GM12878 (cell line): ENCODE measurements around the gene HAO2. TPM values are rescaled to one million over a fixed set of nuclear protein-coding genes. Genes with fewer than 3 reads are reported as not detected.
"Not testable (repeated sequence)": the region's sequence is repeated elsewhere in the genome, so short reads cannot be mapped to it uniquely, and the experiment has no call there.

Source experiments
- ATAC-seq: fragments of 200-7000 bp; cut with Tn5 transposase; 3 replicates; pipeline ENCODE4 v1.9.1; 2020; ENCODE audit warnings: mild to moderate bottlenecking, moderate library complexity
- BruUV-seq: library from RNA; stranded (reverse); fragments of 400-500 nt; replicated peaks from 2 replicates; lab custom pipeline; 2021; lab: Mats Ljungman, UMichigan
- CTCF ChIA-PET: fragments of 300-600 bp; sonication (Branson Sonifier 250); formaldehyde crosslinking; extraction: SDS; loops from one replicate; lab custom pipeline; 2021; ENCODE audit warnings: inconsistent platforms; lab: Yijun Ruan, JAX
- POLR2A ChIA-PET: fragments of 350-600 bp; formaldehyde crosslinking; extraction: SDS; loops from one replicate; lab custom pipeline; 2021; ENCODE audit warnings: inconsistent platforms; lab: Charles Lee
- RAD21 ChIA-PET: fragments of 300-600 bp; sonication (Branson Sonifier 250); formaldehyde crosslinking; loops from one replicate; lab custom pipeline; 2023; ENCODE audit warnings: antibody characterized with exemption; ENCODE audit not compliant: unreplicated experiment; lab: Charles Lee
- SMC1A ChIA-PET: fragments of 300-600 bp; sonication (Branson Sonifier 250); formaldehyde crosslinking; loops from one replicate; lab custom pipeline; 2023; ENCODE audit not compliant: unreplicated experiment, uncharacterized antibody; lab: Charles Lee
- DNase-seq: peaks from one replicate; pipeline ENCODE4 v3.0.0-alpha.2; 2011; ENCODE audit warnings: low read depth, low spot score
- FAIRE-seq: peaks from 3 replicates; lab custom pipeline; 2011; peaks lifted over from hg19 to GRCh38; lab: Jason Lieb, UNC
- H2AFZ ChIP-seq: 2 replicates; pipeline ENCODE4 v1.6.0; 2011; ENCODE audit warnings: low read depth, low read length, control low read depth; ENCODE audit not compliant: control insufficient read depth
- H3K27ac ChIP-seq: 2 replicates; pipeline ENCODE4 v1.5.1; 2011; ENCODE audit warnings: control low read depth; ENCODE audit not compliant: control insufficient read depth, insufficient read depth
- H3K27me3 ChIP-seq, 2 experiments: replicated peaks in 1 of 2; 2 replicates each; pipeline versions ENCODE4 v1.6.0 to v1.6.1; 2011; ENCODE audit warnings: low read length in 1 of 2; ENCODE audit not compliant: control insufficient read depth in 2 of 2, insufficient read depth in 2 of 2
- H3K36me3 ChIP-seq, 2 experiments: 2 replicates each; pipeline ENCODE4 v1.5.1; 2011; ENCODE audit warnings: low read length in 1 of 2; ENCODE audit not compliant: control insufficient read depth in 2 of 2, insufficient read depth in 2 of 2
- H3K4me1 ChIP-seq: 2 replicates; pipeline ENCODE4 v1.6.1; 2011; ENCODE audit warnings: mild to moderate bottlenecking, low read length, moderate library complexity, mixed read lengths; ENCODE audit not compliant: control insufficient read depth, insufficient read depth
- H3K4me2 ChIP-seq: 2 replicates; pipeline ENCODE4 v1.6.0; 2011; ENCODE audit warnings: control low read depth; ENCODE audit not compliant: control insufficient read depth, insufficient read depth
- H3K4me3 ChIP-seq: fragments of 200-600 bp; sonication (generic); 2 replicates; pipeline ENCODE4 v1.5.1; 2016
- H3K79me2 ChIP-seq: 2 replicates; pipeline ENCODE4 v1.6.0; 2011; ENCODE audit warnings: low read length; ENCODE audit not compliant: control insufficient read depth, insufficient read depth
- H3K9ac ChIP-seq: 2 replicates; pipeline ENCODE4 v1.8.0; 2011; ENCODE audit warnings: low read length, control low read depth, mixed read lengths; ENCODE audit not compliant: control insufficient read depth, insufficient read depth
- H3K9me3 ChIP-seq: replicated peaks from 3 replicates; pipeline ENCODE4 v1.5.1; 2011; ENCODE audit warnings: mild to moderate bottlenecking, low read length; ENCODE audit not compliant: control insufficient read depth, insufficient read depth
- H4K20me1 ChIP-seq: 2 replicates; pipeline ENCODE4 v1.6.0; 2011; ENCODE audit not compliant: control insufficient read depth, insufficient read depth
- ATF7 ChIP-seq: fragments of 450-650 bp; IDR thresholded peaks from 2 replicates; pipeline ENCODE4 v1.6.1; 2016; ENCODE audit warnings: low read depth, mild to moderate bottlenecking
- IKZF1 ChIP-seq: fragments of 450-650 bp; conservative IDR thresholded peaks from 2 replicates; pipeline ENCODE4 v1.6.1; 2017; ENCODE audit warnings: antibody characterized with exemption, mild to moderate bottlenecking
- POLR2AphosphoS5 ChIP-seq: IDR thresholded peaks from 2 replicates; pipeline ENCODE4 v1.6.1; 2011; ENCODE audit warnings: mild to moderate bottlenecking, low read length, inconsistent platforms
- RFX5 ChIP-seq: IDR thresholded peaks from 2 replicates; pipeline ENCODE4 v1.6.1; 2011; ENCODE audit warnings: low read depth, low read length, improper control_type of control experiment
- ZNF217 ChIP-seq: fragments of 450-650 bp; IDR thresholded peaks from 2 replicates; pipeline ENCODE4 v1.6.1; 2017; ENCODE audit warnings: antibody characterized with exemption, mild to moderate bottlenecking
- WGBS: methylation state at CpG from one replicate; pipeline ENCODE4 v1.1.6; 2016; ENCODE audit warnings: low lambda C conversion rate; ENCODE audit not compliant: insufficient replicate concordance, insufficient coverage; ENCODE audit errors: missing lambda C conversion rate; 5-methylcytosine and 5-hydroxymethylcytosine counted together
- in situ Hi-C: fragments of 300-500 bp; cut with MboI; formaldehyde crosslinking; loops from 9 replicates; pipeline ENCODE4 v1.14.3; 2018; ENCODE audit warnings: mixed read lengths
- intact Hi-C: fragments of 100-400 bp; cut with micrococcal nuclease; formaldehyde crosslinking; loops from one replicate; pipeline ENCODE4 v1.14.2; 2022; ENCODE audit not compliant: unreplicated experiment
- polyA plus RNA-seq, 11 experiments: library from polyadenylated mRNA; depleted of rRNA in 4 of 11; unstranded in 6 of 11; stranded (reverse) in 5 of 11; fragments of >200 nt; fragmentation: Nextera tagmentation in 4 of 11; fragmentation: Illumina TruSeq in 1 of 11; extraction: Ambion mirVana in 4 of 11; extraction: Trizol in 1 of 11; gene quantifications; 1 replicate in 1 of 11; 2 replicates in 10 of 11; pipeline versions ENCODE4 v1.2.1 to v1.2.3, GENCODE V29; 2011 to 2016; ENCODE audit warnings: inconsistent platforms in 2 of 11, missing spikeins in 2 of 11, low read depth in 1 of 11
- total RNA-seq, 4 experiments: library from RNA; depleted of rRNA in 3 of 4; stranded (reverse); fragments of >200 nt in 3 of 4; fragmentation: Illumina TruSeq in 1 of 4; extraction: Trizol in 1 of 4; gene quantifications; 2 replicates each; pipeline versions ENCODE4 v1.2.1 to v1.2.3, GENCODE V29; 2013 to 2021
- TF ChIP-seq, protein P1 (sequence below): fragments of 450-650 bp; IDR thresholded peaks from 2 replicates; pipeline ENCODE4 v1.6.1; 2017; ENCODE audit warnings: mild to moderate bottlenecking, moderate library complexity

The HAO2 gene
- total and polyA plus RNA-seq, 10 of the 15 experiments (the other 5 are each of a cell fraction or from before 2014, with no cell fraction given), result not detected

DNA sequence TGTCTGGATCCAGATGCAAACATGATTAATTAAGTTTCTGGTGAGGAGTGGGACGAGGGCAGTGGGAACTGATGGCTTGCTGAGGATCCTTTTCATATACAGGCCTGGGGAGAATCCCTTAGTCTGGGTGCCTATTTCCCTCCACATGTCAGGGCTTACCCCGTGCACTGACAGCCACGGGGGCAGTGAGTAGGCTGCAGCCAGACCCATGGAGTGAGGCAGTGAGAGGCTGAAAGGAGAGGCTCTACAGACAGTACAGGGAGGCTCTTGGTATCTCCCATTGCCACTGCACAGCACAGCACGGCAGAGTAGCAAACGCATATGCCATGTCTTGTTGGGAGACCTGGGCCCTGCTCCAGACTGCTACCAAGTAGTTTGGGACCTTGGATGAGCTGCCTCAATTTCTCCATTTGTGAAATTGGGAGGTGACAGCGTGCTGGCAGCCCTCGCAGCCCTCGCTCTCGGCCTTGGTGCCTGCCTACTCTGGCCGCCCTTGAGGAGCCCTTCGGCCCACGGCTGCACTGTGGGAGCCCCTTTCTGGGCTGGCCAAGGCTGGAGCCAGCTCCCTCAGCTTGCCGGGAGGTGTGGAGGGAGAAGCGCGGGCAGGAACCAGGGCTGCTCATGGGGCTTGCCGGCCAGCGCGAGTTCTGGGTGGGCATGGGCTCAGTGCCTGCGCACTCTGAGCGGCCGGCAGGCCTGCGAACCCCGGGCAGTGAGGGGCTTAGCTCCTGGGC lies 35.3 kb upstream of the HAO2 start (continued):
- TF ChIP-seq, protein P1, sequence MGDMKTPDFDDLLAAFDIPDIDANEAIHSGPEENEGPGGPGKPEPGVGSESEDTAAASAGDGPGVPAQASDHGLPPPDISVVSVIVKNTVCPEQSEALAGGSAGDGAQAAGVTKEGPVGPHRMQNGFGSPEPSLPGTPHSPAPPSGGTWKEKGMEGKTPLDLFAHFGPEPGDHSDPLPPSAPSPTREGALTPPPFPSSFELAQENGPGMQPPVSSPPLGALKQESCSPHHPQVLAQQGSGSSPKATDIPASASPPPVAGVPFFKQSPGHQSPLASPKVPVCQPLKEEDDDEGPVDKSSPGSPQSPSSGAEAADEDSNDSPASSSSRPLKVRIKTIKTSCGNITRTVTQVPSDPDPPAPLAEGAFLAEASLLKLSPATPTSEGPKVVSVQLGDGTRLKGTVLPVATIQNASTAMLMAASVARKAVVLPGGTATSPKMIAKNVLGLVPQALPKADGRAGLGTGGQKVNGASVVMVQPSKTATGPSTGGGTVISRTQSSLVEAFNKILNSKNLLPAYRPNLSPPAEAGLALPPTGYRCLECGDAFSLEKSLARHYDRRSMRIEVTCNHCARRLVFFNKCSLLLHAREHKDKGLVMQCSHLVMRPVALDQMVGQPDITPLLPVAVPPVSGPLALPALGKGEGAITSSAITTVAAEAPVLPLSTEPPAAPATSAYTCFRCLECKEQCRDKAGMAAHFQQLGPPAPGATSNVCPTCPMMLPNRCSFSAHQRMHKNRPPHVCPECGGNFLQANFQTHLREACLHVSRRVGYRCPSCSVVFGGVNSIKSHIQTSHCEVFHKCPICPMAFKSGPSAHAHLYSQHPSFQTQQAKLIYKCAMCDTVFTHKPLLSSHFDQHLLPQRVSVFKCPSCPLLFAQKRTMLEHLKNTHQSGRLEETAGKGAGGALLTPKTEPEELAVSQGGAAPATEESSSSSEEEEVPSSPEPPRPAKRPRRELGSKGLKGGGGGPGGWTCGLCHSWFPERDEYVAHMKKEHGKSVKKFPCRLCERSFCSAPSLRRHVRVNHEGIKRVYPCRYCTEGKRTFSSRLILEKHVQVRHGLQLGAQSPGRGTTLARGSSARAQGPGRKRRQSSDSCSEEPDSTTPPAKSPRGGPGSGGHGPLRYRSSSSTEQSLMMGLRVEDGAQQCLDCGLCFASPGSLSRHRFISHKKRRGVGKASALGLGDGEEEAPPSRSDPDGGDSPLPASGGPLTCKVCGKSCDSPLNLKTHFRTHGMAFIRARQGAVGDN, result no peak
- no peak for TF ChIP-seq IKZF1
- no peak for TF ChIP-seq POLR2AphosphoS5
- no peak for TF ChIP-seq ATF7
- no peak for TF ChIP-seq ZNF217
- TF ChIP-seq RFX5, result no peak

DNA sequence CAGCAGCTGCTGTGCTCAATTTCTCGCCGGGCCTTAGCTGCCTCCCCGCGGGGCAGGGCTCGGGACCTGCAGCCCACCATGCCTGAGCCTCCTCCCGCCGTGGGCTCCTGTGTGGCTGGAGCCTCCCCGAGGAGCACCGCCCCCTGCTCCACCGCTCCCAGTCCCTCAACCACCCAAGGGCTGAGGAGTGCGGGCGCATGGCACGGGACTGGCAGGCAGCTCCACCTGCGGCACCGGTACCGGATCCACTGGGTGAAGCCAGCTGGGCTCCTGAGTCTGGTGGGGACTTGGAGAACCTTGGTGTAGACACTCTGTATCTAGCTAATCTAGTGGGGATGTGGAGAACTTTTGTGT lies 34.7 kb upstream of the HAO2 start:
- POLR2A ChIA-PET, H3K36me3 ChIP-seq, H3K27ac ChIP-seq, H2AFZ ChIP-seq, H3K9me3 ChIP-seq, H3K27me3 ChIP-seq, ATAC-seq, in situ Hi-C loops, intact Hi-C loops, H3K79me2 ChIP-seq, FAIRE-seq, H3K4me3 ChIP-seq, H3K4me1 ChIP-seq, H4K20me1 ChIP-seq, H3K9ac ChIP-seq, H3K4me2 ChIP-seq, RAD21 ChIA-PET, BruUV-seq, DNase-seq: not testable (repeated sequence)
- WGBS, result 78% methylated on average over 16 of the region's 16 CpGs
- SMC1A ChIA-PET, result interaction anchor here (1.6 kb wide), 1 partner anchor 13 kb away, joined by 3 read pairs; no protein-coding TSS in a partner anchor
- CTCF ChIA-PET, result interaction anchor here (1.2 kb wide), 1 partner anchor 27 kb away, joined by 4 read pairs; no protein-coding TSS in a partner anchor
